ENCODE results near the gene GALNT6.

GALNT6 gene

DNA sequence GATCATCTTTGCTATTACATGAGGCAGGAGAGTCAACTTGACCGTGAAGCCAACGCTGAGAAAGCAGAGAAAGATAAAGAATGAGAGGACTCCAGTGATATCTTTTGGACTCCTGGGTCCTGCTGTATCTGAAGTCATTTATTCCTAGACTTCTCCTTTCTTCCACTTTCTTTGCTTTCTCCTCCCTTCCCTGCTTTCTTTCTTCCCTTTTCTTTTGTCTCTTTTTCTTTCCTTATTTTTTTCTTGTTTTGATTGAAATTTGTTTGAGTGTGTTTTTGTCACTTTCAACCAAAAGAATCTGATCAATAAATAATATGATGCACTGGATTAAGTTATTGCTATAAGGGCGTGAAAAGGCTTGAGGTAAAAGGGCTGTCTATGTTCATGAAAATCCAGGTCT is 13.4 kb upstream of the GALNT6 start:
- Histone ChIP-seq H3K4me2 (ENCODE audit: low read length) (no peak overlapping the region), H3K27ac (ENCODE audit: low read depth, low read length, poor library complexity, severe bottlenecking) (no peak overlapping the region), H3K9me3 (ENCODE audit: low read length) (no peaks in the 10 kb centered on the region), H3K27me3 (ENCODE audit: insufficient read depth, low read length) (no peaks in the 10 kb centered on the region), H3K9ac (ENCODE audit: low read length) (no peak overlapping the region), H4K20me1 (ENCODE audit: insufficient read depth, low read length) (no peaks in the 10 kb centered on the region), H3K36me3 (ENCODE audit: insufficient read depth, low read length) (no peaks in the 10 kb centered on the region), H3K9me2 (ENCODE audit: low read depth, low read length) (no peaks in the 10 kb centered on the region), H2AFZ (ENCODE audit: low read length) (no peak overlapping the region), H3F3A (ENCODE audit: insufficient read depth, low read length) (no peaks in the 10 kb centered on the region), H3K79me2 (ENCODE audit: insufficient read depth, low read length) (no peaks in the 10 kb centered on the region), H3K4me3 (ENCODE audit: low read depth, low read length, poor library complexity, severe bottlenecking) (no peak overlapping the region), H3K4me1 (ENCODE audit: insufficient read depth, low read length, severe bottlenecking) (no peaks in the 10 kb centered on the region)
- TF ChIP-seq EZH2 (IDR thresholded peaks at IDR 0.05; ENCODE audit: borderline replicate concordance, low read length) (no peak), CTCF (IDR thresholded peaks at IDR 0.05; ENCODE audit: low read length) (no peak)

DNA sequence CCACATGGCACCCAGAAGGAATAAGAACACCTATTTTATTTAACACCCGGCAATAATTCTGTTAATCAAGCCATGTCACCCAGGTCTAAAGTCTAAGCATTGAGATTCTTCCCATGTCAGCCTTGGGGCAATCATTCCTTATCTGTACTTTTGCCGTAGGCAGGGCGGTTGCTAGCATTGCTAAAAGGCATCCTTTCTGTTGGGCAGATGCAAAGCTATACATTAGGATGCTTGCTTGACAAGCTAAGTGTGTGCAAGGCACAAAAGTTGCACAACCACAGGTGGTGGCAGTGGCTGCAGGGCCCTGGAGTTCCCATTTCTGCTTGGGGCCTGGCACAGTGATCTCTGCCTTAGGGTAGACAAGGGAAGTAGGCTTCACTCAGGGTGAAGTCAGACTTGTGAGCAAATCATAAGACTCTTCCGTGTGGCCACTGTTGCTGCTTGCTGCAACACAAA is 12.5 kb upstream of the GALNT6 start:
- TF ChIP-seq EZH2 (IDR thresholded peaks at IDR 0.05; ENCODE audit: borderline replicate concordance, low read length), result no peak
- no peak for TF ChIP-seq CTCF (IDR thresholded peaks at IDR 0.05; ENCODE audit: low read length)
- Histone ChIP-seq H3K79me2 (ENCODE audit: insufficient read depth, low read length) (no peaks in the 10 kb centered on the region), H4K20me1 (ENCODE audit: insufficient read depth, low read length) (no peaks in the 10 kb centered on the region), H3K4me3 (ENCODE audit: low read depth, low read length, poor library complexity, severe bottlenecking) (no peak overlapping the region), H3K27me3 (ENCODE audit: insufficient read depth, low read length) (no peaks in the 10 kb centered on the region), H3K36me3 (ENCODE audit: insufficient read depth, low read length) (no peaks in the 10 kb centered on the region), H3K9me2 (ENCODE audit: low read depth, low read length) (no peaks in the 10 kb centered on the region), H3K4me2 (ENCODE audit: low read length) (no peak overlapping the region), H3K9ac (ENCODE audit: low read length) (no peak overlapping the region), H3F3A (ENCODE audit: insufficient read depth, low read length) (no peaks in the 10 kb centered on the region), H3K9me3 (ENCODE audit: low read length) (no peaks in the 10 kb centered on the region), H3K4me1 (ENCODE audit: insufficient read depth, low read length, severe bottlenecking) (no peaks in the 10 kb centered on the region), H2AFZ (ENCODE audit: low read length) (no peak overlapping the region), H3K27ac (ENCODE audit: low read depth, low read length, poor library complexity, severe bottlenecking) (no peak overlapping the region)

DNA sequence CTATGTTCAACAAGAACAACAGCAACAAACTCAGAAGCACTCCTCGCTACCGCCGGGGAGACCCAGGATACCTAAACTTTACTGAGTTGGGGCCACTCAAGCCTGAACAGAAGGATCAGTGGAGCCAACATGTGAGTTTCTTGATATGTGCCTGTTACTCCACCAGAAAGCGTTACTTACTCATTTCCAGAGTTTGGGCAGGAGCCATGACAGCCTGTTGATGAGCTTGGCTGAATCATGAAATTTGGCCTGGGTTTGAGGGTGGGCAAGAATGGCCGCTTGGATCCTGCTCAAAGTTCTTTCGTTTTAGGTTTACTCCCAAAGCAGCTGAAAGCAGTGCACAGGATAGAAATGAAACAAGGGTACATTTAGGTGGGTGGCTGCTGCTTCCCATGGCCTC is 12.0 kb upstream of the GALNT6 start:
- Histone ChIP-seq H2AFZ (ENCODE audit: low read length) (no peak overlapping the region), H3K4me1 (ENCODE audit: insufficient read depth, low read length, severe bottlenecking) (no peaks in the 10 kb centered on the region), H3K4me2 (ENCODE audit: low read length) (no peak overlapping the region), H3K27me3 (ENCODE audit: insufficient read depth, low read length) (no peaks in the 10 kb centered on the region; the same call in 1 of the 2 replicates), H3K4me3 (ENCODE audit: low read depth, low read length, poor library complexity, severe bottlenecking) (no peak overlapping the region), H3K27ac (ENCODE audit: low read depth, low read length, poor library complexity, severe bottlenecking) (no peak overlapping the region), H3K9me3 (ENCODE audit: low read length) (no peaks in the 10 kb centered on the region), H3K36me3 (ENCODE audit: insufficient read depth, low read length) (no peaks in the 10 kb centered on the region), H3K79me2 (ENCODE audit: insufficient read depth, low read length) (no peaks in the 10 kb centered on the region), H3K9me2 (ENCODE audit: low read depth, low read length) (no peaks in the 10 kb centered on the region), H4K20me1 (ENCODE audit: insufficient read depth, low read length) (no peaks in the 10 kb centered on the region), H3F3A (ENCODE audit: insufficient read depth, low read length) (no peaks in the 10 kb centered on the region), H3K9ac (ENCODE audit: low read length) (no peak overlapping the region)
- TF ChIP-seq EZH2 (IDR thresholded peaks at IDR 0.05; ENCODE audit: borderline replicate concordance, low read length) (no peak), CTCF (IDR thresholded peaks at IDR 0.05; ENCODE audit: low read length) (no peak)

Data from OCI-LY1 (cell line).